Activated CD8-positive, alpha-beta T cell treated with anti-CD3 and anti-CD28 coated beads for 36 hours (primary cell): ENCODE measurements around the gene HOXA10. TPM values are rescaled to one million over a fixed set of nuclear protein-coding genes. Genes with fewer than 3 reads are reported as not detected.

Experiments used
- ATAC-seq: fragments of 200-7000 bp; cut with Tn5 transposase; one replicate; pipeline ENCODE4 v1.10.0; 2021; ENCODE audit warnings: mild to moderate bottlenecking, moderate library complexity
- CTCF ChIA-PET: fragments of 350-600 bp; sonication (Branson Sonifier 250); formaldehyde crosslinking; loops from one replicate; lab custom pipeline; 2021; ENCODE audit warnings: antibody characterized with exemption; lab: Charles Lee
- POLR2A ChIA-PET: fragments of 350-600 bp; sonication (Branson Sonifier 250); formaldehyde crosslinking; loops from one replicate; lab custom pipeline; 2021; ENCODE audit warnings: antibody characterized with exemption; lab: Charles Lee
- DNase-seq: peaks from one replicate; pipeline ENCODE4 v3.0.0-alpha.2; 2020
- H3K27ac Mint-ChIP-seq: one replicate; pipeline ENCODE4 v1.8.0; 2021; ENCODE audit warnings: mild to moderate bottlenecking, mixed read lengths
- H3K27me3 Mint-ChIP-seq: one replicate; pipeline ENCODE4 v1.8.0; 2021; ENCODE audit warnings: mixed read lengths
- H3K36me3 Mint-ChIP-seq: one replicate; pipeline ENCODE4 v1.8.0; 2021; ENCODE audit warnings: low read depth, mixed read lengths
- H3K4me1 Mint-ChIP-seq: one replicate; pipeline ENCODE4 v1.8.0; 2021; ENCODE audit warnings: low read depth, mixed read lengths
- H3K4me3 Mint-ChIP-seq: one replicate; pipeline ENCODE4 v1.8.0; 2021; ENCODE audit warnings: mild to moderate bottlenecking, moderate library complexity, mixed read lengths
- H3K9me3 Mint-ChIP-seq: one replicate; pipeline ENCODE4 v1.8.0; 2021; ENCODE audit warnings: mixed read lengths
- CTCF ChIP-seq: fragments of 200-600 bp; IDR thresholded peaks from one replicate; pipeline ENCODE4 v1.8.0; 2022; ENCODE audit warnings: antibody characterized with exemption, mild to moderate bottlenecking
- intact Hi-C: fragments of 100-400 bp; cut with micrococcal nuclease; formaldehyde crosslinking; loops from one replicate; pipeline ENCODE4 v1.10.0; 2022
- total RNA-seq, 2 experiments: library from RNA; stranded (reverse); gene quantifications; one replicate each; pipeline ENCODE4 v1.2.3, GENCODE V29; 2021

HOXA10 gene
- total RNA-seq, 2 experiments from 2014 or later, result not detected

- no peak for DNase-seq
- Mint-ChIP-seq H3K9me3 (no peaks in the 10 kb centered on the region), H3K27me3 (peaks cover 86% of the 10 kb centered on the region), H3K4me3 (no peak overlapping the region), H3K4me1 (peaks cover 42% of the 10 kb centered on the region), H3K36me3 (no peaks in the 10 kb centered on the region), H3K27ac (no peak overlapping the region)
- ChIA-PET POLR2A (interaction anchor here (0.8 to 0.9 kb wide), 2 partner anchors 13 to 14 kb away, joined by 3 to 4 read pairs; partner anchors contain the start of gene HOXA9), CTCF (interaction anchor here (1.0 to 6.2 kb wide), 6 partner anchors 9 to 470 kb away, joined by 3 to 63 read pairs (median 3); no protein-coding TSS in a partner anchor)
- intact Hi-C loops, result no loop called here
- TF ChIP-seq CTCF, result no peak
- no peak for ATAC-seq
Observed at GRCh38 chr7:27152816-27153442, 21.2 kb downstream of the HOXA10 start.

GRCh38 chr7:27151931-27152815 is 21.9 kb downstream of the HOXA10 start, which contains the start of gene HOXA3:
TSS of gene HOXA3 (minus strand) at chr7:27152583. CDS start at chr7:27110640, 41,943 bp downstream.
- Mint-ChIP-seq H3K4me3 (peak within 1 kb of the TSS; percentile 59), H3K9me3 (no peaks in the 10 kb centered on the region), H3K27ac (no peak within 1 kb of the TSS), H3K4me1 (peaks cover 42% of the 10 kb centered on the region), H3K36me3 (no peaks in the 10 kb centered on the region), H3K27me3 (peaks cover 85% of the 10 kb centered on the region)
- DNase-seq, result no peak
- ChIA-PET CTCF (interaction anchor here (1.0 to 6.2 kb wide), 6 partner anchors 10 to 469 kb away, joined by 3 to 63 read pairs (median 4); no protein-coding TSS in a partner anchor), POLR2A (interaction anchor here (0.8 to 0.9 kb wide), 2 partner anchors 13 to 14 kb away, joined by 3 to 4 read pairs; partner anchors contain the start of gene HOXA9)
- no peak for TF ChIP-seq CTCF
- no peak for ATAC-seq
- intact Hi-C loops, result no loop called here

GRCh38 chr7:27151341-27151930 is 22.7 kb downstream of the HOXA10 start:
- ATAC-seq (no peak), DNase-seq (no peak)
- ChIA-PET POLR2A (no interaction called here), CTCF (interaction anchor here (0.8 to 6.2 kb wide), 13 partner anchors 10 to 469 kb away, joined by 3 to 63 read pairs (median 6); no protein-coding TSS in a partner anchor)
- intact Hi-C loops, result no loop called here
- Mint-ChIP-seq H3K36me3 (no peaks in the 10 kb centered on the region), H3K4me3 (peak overlapping the region; percentile 59), H3K4me1 (peaks cover 38% of the 10 kb centered on the region), H3K27me3 (peaks cover 87% of the 10 kb centered on the region), H3K27ac (no peak overlapping the region), H3K9me3 (no peaks in the 10 kb centered on the region)
- TF ChIP-seq CTCF, result no peak

- ChIA-PET CTCF (interaction anchor here (0.7 to 6.2 kb wide), 28 partner anchors 8 to 889 kb away, joined by 3 to 63 read pairs (median 4); no protein-coding TSS in a partner anchor), POLR2A (no interaction called here)
- peak; percentile 87 for ATAC-seq
Observed at GRCh38 chr7:27150568-27151340, 23.4 kb downstream of the HOXA10 start.

More at GRCh38 chr7:27150568-27151340, 23.4 kb downstream of the HOXA10 start:
- peaks cover 33% of the 10 kb centered on the region for H3K4me1 Mint-ChIP-seq
- no peaks in the 10 kb centered on the region for H3K9me3 Mint-ChIP-seq
- DNase-seq, result peak; percentile 75
- peaks cover 88% of the 10 kb centered on the region for H3K27me3 Mint-ChIP-seq
- peak overlapping the region; percentile 59 for H3K4me3 Mint-ChIP-seq
- intact Hi-C loops, result no loop called here
- peak; percentile 93 for TF ChIP-seq CTCF
- no peaks in the 10 kb centered on the region for H3K36me3 Mint-ChIP-seq
- H3K27ac Mint-ChIP-seq, result no peak overlapping the region
